HPDE6-E6E7 (cell line): ENCODE measurements around the gene ZFR.
"Not testable (repeated sequence)": the region's sequence is repeated elsewhere in the genome, so short reads cannot be mapped to it uniquely, and the experiment has no call there.

Experiments
- DNase-seq: peaks from one replicate; pipeline ENCODE4 v3.0.0; 2011; ENCODE audit warnings: missing footprints; ENCODE audit errors: extremely low spot score

Gene ZFR

DNA sequence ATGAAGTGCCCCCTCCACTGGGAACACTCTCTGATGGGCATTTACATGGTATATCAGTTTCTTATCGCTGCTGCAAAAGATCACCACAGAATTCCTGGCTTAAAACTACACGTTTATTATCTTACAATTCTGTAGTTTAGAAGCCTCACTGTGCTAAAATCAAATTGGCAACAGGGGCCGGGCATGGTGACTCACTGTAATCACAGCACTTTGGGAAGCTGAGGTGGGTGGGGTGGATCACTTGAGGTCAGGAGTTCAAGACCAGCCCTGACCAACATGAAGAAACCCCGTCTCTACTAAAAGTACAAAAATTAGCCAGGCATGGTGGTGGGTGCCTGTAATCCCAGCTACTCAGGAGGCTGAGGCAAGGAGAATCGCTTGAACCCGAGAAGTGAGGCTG, 7.8 kb upstream of the ZFR start:
- not testable (repeated sequence) for DNase-seq

DNA sequence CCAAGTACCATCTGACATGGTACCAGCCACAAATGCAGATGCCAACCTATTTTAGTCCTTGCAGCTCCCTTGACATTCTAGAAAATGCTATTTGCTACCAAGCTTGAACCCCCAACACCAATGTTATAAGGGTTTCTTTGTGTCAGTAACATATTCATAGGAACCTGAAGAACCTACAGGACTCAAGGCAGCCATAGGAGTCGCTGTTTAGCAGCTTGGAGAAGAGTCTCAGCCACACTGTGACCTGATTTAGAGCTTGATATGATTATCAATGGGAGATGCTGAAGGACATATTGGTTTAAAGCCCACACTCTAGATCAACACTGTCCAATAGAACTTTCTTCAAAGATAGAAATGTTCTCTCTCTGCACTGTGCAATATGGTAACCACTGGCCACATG, 6.4 kb upstream of the ZFR start:
- no peak for DNase-seq

DNA sequence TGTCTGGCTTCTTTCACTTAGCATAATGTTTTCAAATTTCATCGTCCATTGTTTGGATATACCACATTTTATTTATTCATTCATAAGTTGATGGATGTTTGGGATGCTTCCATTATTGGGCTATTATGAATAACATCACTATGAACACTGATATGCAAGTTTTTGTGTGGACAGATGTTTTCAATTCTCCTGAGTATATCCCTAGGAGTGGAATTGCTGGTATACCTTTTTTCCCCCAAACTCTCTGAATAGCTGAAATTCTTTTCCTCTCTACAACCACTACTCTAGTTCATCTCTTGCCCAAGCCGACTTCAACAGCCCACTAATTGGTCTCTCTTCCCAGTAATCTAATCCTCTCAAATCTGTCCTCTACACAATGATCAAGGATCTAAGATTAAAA, 4.7 kb upstream of the ZFR start:
- DNase-seq, result no peak

DNA sequence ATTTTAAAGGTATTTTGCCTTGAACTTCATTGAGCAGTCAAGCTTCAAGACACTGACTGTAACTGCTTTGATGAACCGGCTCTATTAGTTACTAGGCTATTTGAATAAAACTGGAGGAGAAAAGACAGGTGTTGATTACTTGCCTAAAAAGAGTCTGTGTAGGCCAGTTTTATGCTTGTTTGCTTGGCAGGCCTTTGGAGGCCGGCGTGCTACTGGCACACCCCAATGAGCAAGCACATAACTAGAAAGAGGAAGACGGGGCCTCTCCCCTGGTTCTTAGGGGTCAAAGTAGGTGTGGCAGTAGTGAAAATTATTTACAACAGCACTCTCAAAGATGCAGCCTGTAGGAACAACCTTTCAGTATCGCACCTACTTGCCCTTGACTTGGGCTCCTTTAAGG, 2.1 kb upstream of the ZFR start:
- no peak for DNase-seq

DNA sequence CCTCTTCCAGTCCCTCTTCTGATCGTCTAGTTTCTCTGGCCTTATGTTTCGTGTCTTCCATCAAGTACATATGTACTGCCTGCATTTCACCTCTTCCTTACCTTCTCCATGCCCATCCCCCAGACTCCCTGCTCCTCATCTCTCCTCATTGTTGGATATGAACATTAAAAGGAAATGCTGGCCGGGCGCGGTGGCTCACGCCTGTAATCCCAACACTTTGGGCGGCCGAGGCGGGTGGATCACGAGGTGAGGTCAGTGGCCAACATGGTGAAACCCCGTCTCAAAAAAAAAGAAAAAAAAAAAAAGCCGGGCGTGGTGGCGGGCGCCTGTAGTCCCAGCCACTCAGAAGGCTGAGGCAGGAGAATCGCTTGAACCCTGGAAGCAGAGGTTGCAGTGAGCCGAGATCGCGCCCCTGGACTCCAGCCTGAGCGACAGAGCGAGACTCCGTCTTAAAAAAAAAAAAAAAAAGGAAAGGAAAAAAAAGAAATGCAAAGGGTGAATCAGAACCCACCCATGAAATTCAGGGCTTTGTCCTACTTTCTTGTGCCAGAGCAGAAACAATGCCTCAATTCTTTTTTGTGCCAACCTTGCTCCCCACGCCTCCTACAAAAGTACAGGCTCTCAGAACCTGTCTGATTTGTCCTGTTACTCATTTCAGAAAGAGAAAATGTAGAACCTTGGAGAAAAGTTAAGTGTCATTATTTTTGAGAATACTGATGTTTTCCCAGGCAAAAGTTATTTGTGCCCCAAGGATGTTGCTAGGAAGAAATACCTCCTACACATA, 1.5 kb upstream of the ZFR start:
- DNase-seq, result no peak

DNA sequence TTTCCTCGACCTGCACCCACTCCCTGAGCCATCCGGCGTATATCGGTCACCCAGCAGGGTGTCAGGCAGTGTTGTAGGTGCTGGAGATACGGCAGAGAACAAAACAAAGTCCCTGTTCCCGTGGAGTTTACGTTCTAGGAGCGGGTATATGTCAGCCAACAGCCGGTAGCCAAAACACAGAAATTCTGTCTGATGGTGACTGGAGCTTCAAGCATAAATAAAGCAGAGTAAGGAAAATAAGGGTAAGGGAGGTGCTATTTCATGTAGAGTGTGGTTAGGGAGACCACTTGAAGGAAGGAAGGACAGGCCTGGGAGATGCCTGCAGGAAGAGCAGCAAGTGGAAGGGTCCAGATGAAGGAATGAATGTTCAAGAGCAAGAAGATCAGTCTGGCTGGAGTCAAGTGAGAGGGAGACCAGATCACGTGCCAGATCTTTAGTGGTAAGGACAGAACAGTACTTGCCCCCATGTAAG, 783 bp upstream of the ZFR start:
- no peak for DNase-seq

DNA sequence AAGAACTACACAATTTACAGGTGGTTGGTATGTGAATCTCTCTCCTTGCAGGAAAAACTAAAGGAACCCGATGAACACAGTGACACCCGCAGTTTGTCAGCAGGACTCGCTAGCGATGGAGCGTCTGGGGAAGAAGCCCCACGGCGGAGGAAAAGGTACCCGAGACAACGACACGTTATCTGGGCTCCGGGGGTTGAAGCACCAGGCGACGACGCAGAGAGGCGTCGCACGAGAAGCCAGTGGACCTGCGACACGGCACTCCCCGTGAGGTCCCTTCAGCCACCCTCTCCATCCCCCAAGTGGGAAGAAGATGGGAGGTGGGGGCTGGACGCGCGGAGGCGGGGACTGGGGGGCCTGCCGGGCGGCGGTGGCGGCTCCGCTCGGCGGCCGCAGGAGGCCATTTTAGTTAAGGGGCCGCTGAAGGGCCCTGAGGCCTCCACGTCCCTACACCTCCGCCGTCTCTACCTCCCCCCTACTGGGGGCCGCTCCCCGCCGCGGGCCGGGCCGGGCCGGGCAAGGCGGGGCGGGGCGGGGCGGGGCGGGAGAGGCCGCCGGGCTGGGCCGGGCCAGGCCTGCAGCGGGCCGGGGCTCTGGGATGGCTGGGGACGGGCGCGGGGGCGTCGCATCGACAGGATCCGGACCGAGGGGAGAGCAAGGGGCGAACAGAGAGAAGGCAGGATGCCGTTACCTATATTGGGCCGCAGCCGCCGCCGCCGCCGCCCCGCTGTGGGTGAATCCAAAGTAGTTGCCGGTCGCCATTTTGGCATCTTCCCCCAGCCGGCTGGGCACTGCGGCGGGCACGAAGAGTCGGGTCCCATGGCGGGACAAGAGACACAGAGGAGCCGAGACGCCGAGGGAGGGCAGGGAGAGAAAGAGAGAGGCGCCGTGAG, 754 bp downstream of the ZFR start:
- peak; percentile 23 for DNase-seq

DNA sequence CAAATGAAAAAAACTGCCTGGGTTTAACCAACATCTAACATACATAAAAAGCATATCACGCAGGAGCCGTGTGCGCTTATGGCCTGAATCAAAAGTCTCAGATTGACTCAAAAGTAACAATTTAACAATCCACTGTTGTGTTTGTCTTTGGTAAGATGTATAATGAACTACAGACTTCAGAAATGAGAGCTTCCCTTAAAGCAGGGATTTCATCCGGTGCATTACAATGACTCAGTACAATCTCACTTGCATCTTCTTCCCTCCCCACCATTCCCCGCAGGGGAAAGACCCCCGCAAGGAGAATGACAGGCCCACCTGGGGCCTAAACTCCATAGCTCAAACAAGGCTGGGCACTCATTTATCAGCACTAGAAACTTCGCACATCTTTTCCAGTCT, 1.4 kb downstream of the ZFR start:
- DNase-seq, result no peak

DNA sequence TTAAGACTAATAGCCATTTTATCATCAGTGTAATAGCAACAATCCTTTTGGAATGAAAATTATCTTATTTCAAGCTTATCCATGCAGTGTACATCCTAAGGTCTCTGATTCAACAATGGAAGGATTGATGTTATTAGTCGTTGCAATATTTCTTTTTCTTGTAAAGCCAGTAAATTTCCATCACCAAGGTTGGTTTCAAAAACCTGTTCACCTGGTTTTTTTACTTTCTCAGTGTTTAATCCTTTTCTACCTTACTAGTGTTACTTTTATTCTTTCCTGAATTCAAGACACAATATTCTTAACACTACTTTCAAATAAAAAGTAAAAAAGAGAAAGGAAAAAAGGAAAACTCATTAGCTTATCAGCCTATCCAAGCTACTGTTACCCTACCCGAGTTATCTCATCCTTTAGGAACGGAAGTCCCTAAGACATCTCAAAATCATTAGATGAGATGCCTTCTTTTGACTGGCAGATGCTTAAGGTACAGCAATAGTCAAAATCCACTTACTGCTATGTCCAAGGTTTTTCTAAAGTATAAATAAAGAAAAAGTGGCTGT, 5.4 kb downstream of the ZFR start:
- DNase-seq, result no peak

DNA sequence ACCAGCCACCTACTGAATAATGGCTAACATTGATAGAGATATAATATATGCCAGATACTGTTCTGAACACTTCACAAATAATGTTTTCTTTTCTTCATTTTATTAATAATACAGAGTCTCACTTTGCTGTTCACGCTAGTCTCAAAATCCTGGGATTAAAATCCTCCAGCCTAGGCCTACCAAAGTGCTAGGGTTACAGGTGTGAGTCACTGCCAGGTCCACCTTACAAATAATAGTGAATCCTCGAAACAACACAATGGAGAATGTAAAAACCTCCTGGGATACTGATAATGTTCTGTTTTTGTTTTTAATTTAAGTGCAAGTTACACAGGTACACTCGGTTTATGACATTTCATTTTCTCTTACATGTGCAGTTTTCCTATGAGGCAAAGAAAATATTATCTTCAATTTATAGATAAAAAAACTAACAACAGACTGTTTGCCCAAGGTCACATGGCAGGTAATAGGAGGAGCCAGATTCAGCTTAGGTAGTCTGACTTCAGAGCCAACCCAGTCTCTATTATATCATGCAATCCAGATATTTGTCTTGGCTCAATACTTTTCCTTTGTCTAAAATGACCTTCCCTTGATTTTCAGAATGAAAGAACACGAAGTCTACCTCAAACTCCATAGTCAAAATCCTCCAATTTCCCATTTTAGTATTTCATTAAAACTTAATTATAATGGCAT, 7.8 kb downstream of the ZFR start:
- DNase-seq, result no peak

DNA sequence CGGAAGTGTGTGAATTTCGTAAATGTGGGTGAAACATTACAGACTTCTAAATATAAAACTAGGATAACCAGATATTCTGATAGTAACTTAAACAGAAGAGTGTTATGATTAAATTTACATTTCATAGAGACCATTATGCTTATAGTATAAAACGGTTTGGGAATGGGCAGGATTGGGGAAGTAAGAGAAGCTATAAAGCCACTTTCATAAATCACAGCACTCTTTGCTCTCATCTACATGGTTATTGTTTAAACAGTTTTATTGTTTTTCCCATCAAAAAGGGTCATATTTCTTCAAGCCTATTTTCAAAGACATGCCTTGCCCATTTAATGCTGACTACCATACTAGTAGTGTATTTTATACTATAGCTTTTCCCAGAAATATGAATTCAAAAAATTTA, 9.2 kb downstream of the ZFR start:
- DNase-seq, result no peak

DNA sequence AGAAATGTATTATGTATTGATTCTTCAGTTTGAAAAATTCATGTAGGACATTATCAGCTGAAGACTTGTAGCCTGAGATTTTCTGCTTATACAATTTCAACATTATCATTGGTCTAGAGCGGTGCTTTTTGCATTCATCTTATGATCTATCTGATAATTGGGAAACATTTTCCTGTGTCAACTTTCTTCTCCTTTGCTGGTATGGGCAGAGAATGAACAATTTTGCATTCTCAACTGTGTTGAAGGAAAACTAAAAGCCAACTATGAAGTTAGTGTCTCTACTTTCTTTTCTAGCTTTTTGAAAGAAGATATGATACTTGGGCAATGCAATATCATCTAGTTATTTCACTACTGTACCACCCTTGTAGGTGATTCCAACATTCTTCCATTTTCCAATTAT, 10.3 kb downstream of the ZFR start:
- DNase-seq, result no peak

DNA sequence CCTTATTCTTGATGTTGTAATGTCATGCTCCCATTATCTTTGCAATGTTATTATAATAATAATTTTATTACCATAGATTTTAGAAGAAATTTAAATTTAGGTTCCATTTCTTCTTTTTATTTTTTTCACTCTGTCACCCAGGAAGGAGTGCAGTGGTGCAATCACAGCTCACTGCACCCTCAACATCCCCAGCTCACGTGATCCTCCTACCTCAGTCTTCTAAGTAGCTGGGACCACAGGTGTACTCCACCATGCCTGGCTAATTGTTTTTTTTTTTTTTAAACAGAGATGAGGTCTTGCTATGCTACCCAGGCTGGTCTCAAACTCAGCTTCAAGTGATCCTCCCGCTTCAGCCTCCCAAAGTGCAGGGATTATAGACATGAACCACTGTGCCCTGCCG, 11.9 kb downstream of the ZFR start:
- no peak for DNase-seq

DNA sequence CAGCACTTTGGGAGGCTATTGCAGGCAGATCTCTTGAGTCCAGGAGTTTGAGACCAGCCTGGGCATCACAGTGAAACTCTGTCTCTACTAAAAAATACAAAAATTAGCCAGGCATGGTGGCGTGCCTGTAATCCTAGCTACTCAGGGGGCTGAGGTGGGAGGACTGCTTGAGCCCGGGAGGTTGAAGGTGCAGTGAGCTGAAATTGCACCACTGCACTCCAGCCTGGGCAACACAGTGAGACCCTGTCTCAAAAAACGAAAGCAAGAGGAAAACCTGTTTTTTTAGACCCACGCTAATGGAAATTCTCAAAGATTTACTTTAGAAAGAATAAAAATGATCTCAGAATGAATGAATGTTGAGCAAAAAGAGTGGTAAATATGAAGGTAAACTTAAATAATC, 13.7 kb downstream of the ZFR start:
- not testable (repeated sequence) for DNase-seq

DNA sequence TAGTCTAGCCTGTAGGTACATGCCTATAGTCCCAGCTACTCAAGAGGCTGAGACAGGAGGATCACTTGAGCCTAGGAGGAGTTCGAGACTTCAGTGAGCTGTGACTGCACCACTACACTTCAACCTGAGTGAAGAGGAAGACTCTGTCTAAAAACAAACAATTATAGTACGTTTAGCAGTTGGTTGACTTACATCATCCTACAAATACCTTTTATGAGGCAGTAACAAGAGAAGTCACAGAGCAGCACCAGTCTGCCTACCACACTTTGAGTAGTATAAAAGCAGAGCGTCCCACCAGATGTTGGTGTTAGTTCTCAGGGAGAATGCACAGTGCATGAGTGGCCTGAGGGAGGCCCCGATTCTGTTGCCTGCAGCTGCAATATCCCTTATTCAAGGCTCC, 16.1 kb downstream of the ZFR start:
- DNase-seq, result no peak

DNA sequence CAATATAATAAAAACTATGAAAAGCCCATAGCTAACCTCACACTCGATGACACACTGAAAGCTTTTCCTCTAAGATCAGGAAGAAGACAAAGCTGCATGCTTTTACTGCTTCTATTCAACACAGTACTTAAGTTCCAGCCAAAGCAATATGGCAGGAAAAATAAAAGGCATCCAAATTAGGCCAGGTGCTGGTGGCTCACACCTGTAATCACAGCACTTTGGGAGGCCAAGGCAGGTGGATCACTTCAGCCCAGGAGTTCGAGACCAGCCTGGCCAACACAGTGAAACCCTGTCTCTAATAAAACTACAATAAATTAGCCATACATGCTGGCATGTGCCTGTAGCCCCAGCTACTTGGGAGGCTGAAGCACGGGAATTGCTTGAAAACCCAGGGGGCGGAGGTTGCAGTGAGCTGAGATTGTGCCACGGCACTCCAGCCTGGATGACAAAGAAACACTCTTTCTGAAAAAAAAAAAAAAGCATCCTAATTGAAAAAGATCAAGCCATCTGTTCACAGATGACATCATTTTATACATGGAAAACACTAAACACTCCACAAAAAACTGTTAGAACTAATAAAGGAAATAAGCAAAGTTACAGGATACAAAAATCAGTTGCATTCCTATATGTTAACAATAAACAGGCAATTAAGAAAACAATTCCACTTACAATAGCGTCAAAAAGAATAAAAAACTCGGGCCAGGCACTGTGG, 17.9 kb downstream of the ZFR start:
- DNase-seq, result no peak

DNA sequence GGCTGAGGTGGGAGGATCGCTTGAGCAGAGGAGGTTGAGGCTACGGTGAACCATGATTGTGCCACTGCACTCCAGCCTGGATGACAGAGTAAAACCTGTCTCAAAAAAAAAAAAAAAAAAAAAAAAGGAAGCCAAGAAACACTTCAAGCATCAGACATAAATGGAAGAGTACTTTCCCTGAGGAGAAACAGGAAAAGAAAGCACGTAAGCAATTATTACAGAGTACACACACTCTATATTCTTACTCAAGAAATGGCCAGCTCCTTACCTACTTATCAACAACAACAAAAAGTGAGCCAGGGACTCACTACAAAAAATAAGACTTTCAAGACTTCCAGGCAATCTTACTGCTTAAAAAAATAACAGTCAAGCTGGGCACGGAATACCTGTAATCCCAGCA, 21.8 kb downstream of the ZFR start:
- DNase-seq, result no peak

DNA sequence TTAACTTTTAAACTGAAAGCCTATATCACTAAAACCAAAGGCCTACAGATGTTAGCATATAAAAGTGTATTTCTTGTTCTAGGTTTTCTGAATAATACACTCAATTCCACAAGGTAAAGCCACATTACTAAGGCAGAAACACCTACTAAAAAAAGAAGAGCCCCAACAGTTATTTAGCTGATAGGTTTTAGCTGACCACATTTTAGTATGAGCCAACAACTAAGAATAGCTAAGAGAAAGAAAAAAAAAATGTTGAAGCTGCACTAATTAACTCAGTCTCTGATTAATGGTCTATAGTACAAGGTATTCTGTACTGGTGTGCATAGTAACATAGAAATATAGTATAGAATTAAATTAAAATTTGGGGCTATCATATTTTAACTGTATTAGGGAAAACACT, 23.5 kb downstream of the ZFR start:
- DNase-seq, result no peak

DNA sequence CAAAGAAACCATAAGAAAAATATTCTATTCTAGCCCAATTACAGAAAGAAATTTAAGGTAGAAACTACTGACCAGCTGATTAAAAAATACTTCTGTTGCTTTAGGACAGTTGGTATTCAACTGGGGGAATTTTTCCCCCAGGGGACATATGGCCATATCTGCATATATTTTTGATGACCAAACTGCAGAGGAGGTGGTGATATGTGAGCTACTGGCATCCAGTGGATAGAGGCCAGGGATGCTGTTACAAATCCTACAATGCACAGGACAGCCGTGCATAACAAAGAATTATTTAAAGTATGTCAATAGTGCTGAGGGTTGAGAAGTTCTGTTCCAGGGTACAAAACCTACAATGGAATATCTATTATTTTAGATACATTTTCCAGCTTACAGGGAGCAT, 24.0 kb downstream of the ZFR start:
- DNase-seq, result no peak

DNA sequence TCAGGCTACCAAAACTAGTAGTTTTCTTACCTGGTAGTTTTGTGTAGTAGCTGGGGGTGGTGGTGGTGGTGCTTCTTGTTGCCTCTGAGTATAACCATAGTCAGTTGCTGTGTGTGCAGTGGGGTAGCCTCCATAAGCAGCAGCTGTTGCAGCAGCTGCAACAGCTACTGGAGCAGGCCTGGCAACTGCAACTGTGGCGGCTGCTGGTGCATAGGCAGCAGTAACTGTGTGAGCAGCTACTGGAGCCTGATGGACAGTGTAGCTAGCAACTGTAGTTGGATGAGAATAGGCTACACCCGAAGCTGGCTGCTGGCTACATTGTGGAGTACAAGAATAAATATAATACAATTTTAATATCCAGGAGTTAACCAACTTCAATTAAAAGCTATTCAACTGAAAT, 24.7 kb downstream of the ZFR start:
- no peak for DNase-seq

DNA sequence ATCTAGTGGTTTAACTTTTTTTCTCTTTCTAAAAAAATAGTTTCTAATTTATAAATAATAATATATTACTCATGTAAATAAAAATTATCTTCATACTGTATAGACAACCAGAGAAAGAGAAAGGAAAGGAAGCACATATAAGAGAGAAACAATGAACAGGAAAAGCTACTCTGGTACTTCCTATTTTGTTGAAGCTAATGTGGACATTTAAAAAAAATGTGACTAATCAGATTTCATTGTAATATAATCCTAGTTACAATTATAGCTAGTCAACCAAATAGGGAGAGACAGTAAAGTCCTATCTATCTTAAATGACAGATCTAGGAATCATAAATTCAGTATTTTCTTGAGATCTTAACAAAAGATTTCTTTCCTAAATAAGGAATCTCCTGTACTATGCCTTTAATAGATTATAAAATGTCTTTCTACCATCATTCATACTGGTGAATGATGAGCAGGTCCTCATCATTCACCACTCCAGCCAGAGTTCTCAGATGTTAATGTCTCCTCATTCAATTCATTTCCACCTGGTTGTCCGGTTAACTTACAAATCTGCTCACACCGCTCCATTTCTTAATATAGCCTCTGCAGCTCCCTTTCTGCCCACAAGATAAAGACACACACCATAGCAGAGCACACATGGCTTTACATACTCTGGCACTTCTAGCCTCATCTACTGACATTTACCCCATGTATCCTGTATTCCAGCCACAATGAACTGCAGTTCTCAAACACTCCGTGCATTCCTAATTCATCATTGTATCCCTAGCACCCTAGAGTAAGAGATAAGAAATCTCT, 30.9 kb downstream of the ZFR start:
- no peak for DNase-seq
